Measurements from ENCODE around the gene PRPF8.
"Not testable (repeated sequence)": the region's sequence is repeated elsewhere in the genome, so short reads cannot be mapped to it uniquely, and the experiment has no call there.

The PRPF8 gene

GRCh38 chr17:1683459-1683858 lies 1.2 kb downstream of the PRPF8 start:
- H3K4me1 Mint-ChIP-seq, result peaks cover 41% of the 10 kb centered on the region
- peaks cover 53% of the 10 kb centered on the region for H3K36me3 Mint-ChIP-seq (ENCODE audit: low read depth)

GRCh38 chr17:1676401-1676800 lies 8.3 kb downstream of the PRPF8 start:
- Mint-ChIP-seq H3K4me1 (peaks cover 10% of the 10 kb centered on the region), H3K27ac (no peak overlapping the region), H3K27me3 (no peaks in the 10 kb centered on the region), H3K36me3 (ENCODE audit: low read depth) (peaks cover 77% of the 10 kb centered on the region), H3K9me3 (no peaks in the 10 kb centered on the region), H3K4me3 (no peak overlapping the region)
- DNase-seq (no peak), ATAC-seq (no peak)

More at GRCh38 chr17:1683459-1683858, 1.2 kb downstream of the PRPF8 start:
- H3K27me3 Mint-ChIP-seq, result no peaks in the 10 kb centered on the region
- DNase-seq (no peak), ATAC-seq (no peak)
- peak overlapping the region; percentile 98 for H3K27ac Mint-ChIP-seq
- H3K9me3 Mint-ChIP-seq, result no peaks in the 10 kb centered on the region
- peak overlapping the region; percentile 98 for H3K4me3 Mint-ChIP-seq

GRCh38 chr17:1673041-1673785 lies 11.5 kb downstream of the PRPF8 start:
- peak; percentile 48 for ATAC-seq
- no peak for DNase-seq
- no peaks in the 10 kb centered on the region for H3K27me3 Mint-ChIP-seq
- H3K9me3 Mint-ChIP-seq, result no peaks in the 10 kb centered on the region
- H3K36me3 Mint-ChIP-seq (ENCODE audit: low read depth), result peaks cover 77% of the 10 kb centered on the region
- no peak overlapping the region for H3K4me3 Mint-ChIP-seq
- H3K27ac Mint-ChIP-seq, result peak overlapping the region; percentile 71
- H3K4me1 Mint-ChIP-seq, result peaks cover 8% of the 10 kb centered on the region

GRCh38 chr17:1663934-1664333 lies 20.7 kb downstream of the PRPF8 start:
- H3K27ac Mint-ChIP-seq, H3K4me3 Mint-ChIP-seq: not testable (repeated sequence)

GRCh38 chr17:1661045-1661444 lies 23.6 kb downstream of the PRPF8 start:
- no peaks in the 10 kb centered on the region for H3K27me3 Mint-ChIP-seq
- DNase-seq, result no peak
- H3K36me3 Mint-ChIP-seq (ENCODE audit: low read depth), result peaks cover 72% of the 10 kb centered on the region
- H3K4me1 Mint-ChIP-seq, result no peaks in the 10 kb centered on the region
- no peak overlapping the region for H3K27ac Mint-ChIP-seq
- H3K9me3 Mint-ChIP-seq, result no peaks in the 10 kb centered on the region
- H3K4me3 Mint-ChIP-seq, result no peak overlapping the region
- no peak for ATAC-seq

More at GRCh38 chr17:1663934-1664333, 20.7 kb downstream of the PRPF8 start:
- not testable (repeated sequence) for DNase-seq, ATAC-seq, H3K4me1 Mint-ChIP-seq, H3K27me3 Mint-ChIP-seq, H3K9me3 Mint-ChIP-seq
- H3K36me3 Mint-ChIP-seq (ENCODE audit: low read depth), result peaks cover 66% of the 10 kb centered on the region

- Mint-ChIP-seq H3K36me3 (ENCODE audit: low read depth) (peaks cover 77% of the 10 kb centered on the region), H3K27me3 (no peaks in the 10 kb centered on the region), H3K27ac (peak overlapping the region; percentile 31), H3K9me3 (no peaks in the 10 kb centered on the region), H3K4me3 (no peak overlapping the region), H3K4me1 (no peaks in the 10 kb centered on the region)
- DNase-seq (no peak), ATAC-seq (no peak)
Measured at GRCh38 chr17:1658100-1658499, 26.6 kb downstream of the PRPF8 start.

GRCh38 chr17:1653735-1654134 lies 30.9 kb downstream of the PRPF8 start:
- DNase-seq (no peak), ATAC-seq (no peak)
- H3K9me3 Mint-ChIP-seq, result no peaks in the 10 kb centered on the region

GRCh38 chr17:1652794-1653193 lies 31.9 kb downstream of the PRPF8 start:
- Mint-ChIP-seq H3K4me1 (peaks cover 14% of the 10 kb centered on the region), H3K36me3 (ENCODE audit: low read depth) (peaks cover 50% of the 10 kb centered on the region)
- not testable (repeated sequence) for H3K27me3 Mint-ChIP-seq, ATAC-seq, H3K9me3 Mint-ChIP-seq, H3K27ac Mint-ChIP-seq, DNase-seq, H3K4me3 Mint-ChIP-seq

More at GRCh38 chr17:1653735-1654134, 30.9 kb downstream of the PRPF8 start:
- H3K27ac Mint-ChIP-seq, result no peak overlapping the region
- H3K36me3 Mint-ChIP-seq (ENCODE audit: low read depth), result peaks cover 60% of the 10 kb centered on the region
- no peaks in the 10 kb centered on the region for H3K27me3 Mint-ChIP-seq
- H3K4me1 Mint-ChIP-seq, result peaks cover 9% of the 10 kb centered on the region
- no peak overlapping the region for H3K4me3 Mint-ChIP-seq

- no peak overlapping the region for H3K27ac Mint-ChIP-seq
- H3K4me3 Mint-ChIP-seq, result no peak overlapping the region
- peaks cover 43% of the 10 kb centered on the region for H3K36me3 Mint-ChIP-seq (ENCODE audit: low read depth)
- no peaks in the 10 kb centered on the region for H3K27me3 Mint-ChIP-seq
- DNase-seq (no peak), ATAC-seq (no peak)
- no peaks in the 10 kb centered on the region for H3K9me3 Mint-ChIP-seq
- H3K4me1 Mint-ChIP-seq, result peaks cover 19% of the 10 kb centered on the region
Measured at GRCh38 chr17:1651559-1651844, 33.2 kb downstream of the PRPF8 start.

- Mint-ChIP-seq H3K27me3 (no peaks in the 10 kb centered on the region), H3K9me3 (no peaks in the 10 kb centered on the region), H3K4me1 (peaks cover 20% of the 10 kb centered on the region), H3K4me3 (no peak overlapping the region), H3K36me3 (ENCODE audit: low read depth) (peaks cover 37% of the 10 kb centered on the region), H3K27ac (no peak overlapping the region)
- ATAC-seq (no peak), DNase-seq (no peak)
Measured at GRCh38 chr17:1650731-1651558, 33.7 kb downstream of the PRPF8 start.

GRCh38 chr17:1649844-1650501 lies 34.7 kb downstream of the PRPF8 start, which contains the start of gene RILP:
RILP (minus strand) TSS chr17:1649866; CDS start chr17:1649804, 62 bp downstream.
- peak within 1 kb of the TSS; percentile 57 for H3K4me3 Mint-ChIP-seq
- DNase-seq, result no peak
- peaks cover 29% of the 10 kb centered on the region for H3K4me1 Mint-ChIP-seq
- ATAC-seq, result peak; percentile 17
- peaks cover 32% of the 10 kb centered on the region for H3K36me3 Mint-ChIP-seq (ENCODE audit: low read depth)
- H3K27ac Mint-ChIP-seq, result no peak within 1 kb of the TSS
- no peaks in the 10 kb centered on the region for H3K27me3 Mint-ChIP-seq
- no peaks in the 10 kb centered on the region for H3K9me3 Mint-ChIP-seq

- H3K4me1 Mint-ChIP-seq, result peaks cover 37% of the 10 kb centered on the region
- H3K4me3 Mint-ChIP-seq, result peak overlapping the region; percentile 57
- peak; percentile 94 for DNase-seq
- H3K36me3 Mint-ChIP-seq (ENCODE audit: low read depth), result peaks cover 28% of the 10 kb centered on the region
- H3K9me3 Mint-ChIP-seq, result no peaks in the 10 kb centered on the region
- peak; percentile 76 for ATAC-seq
- no peaks in the 10 kb centered on the region for H3K27me3 Mint-ChIP-seq
- no peak overlapping the region for H3K27ac Mint-ChIP-seq
Measured at GRCh38 chr17:1648963-1649843, 35.5 kb downstream of the PRPF8 start.

GRCh38 chr17:1648173-1648962 lies 36.3 kb downstream of the PRPF8 start:
- Mint-ChIP-seq H3K4me3 (peak overlapping the region; percentile 57), H3K27ac (no peak overlapping the region), H3K4me1 (peaks cover 40% of the 10 kb centered on the region), H3K9me3 (no peaks in the 10 kb centered on the region), H3K27me3 (no peaks in the 10 kb centered on the region), H3K36me3 (ENCODE audit: low read depth) (peaks cover 20% of the 10 kb centered on the region)
- ATAC-seq, result no peak
- peak; percentile 23 for DNase-seq

All from activated naive CD8-positive, alpha-beta T cell treated with anti-CD3 and anti-CD28 coated beads, Interleukin-2, amount 50 U/mL, for 24 hours (primary cell).